ENCODE results near the gene ATP5F1E. TPM values are rescaled to one million over a fixed set of nuclear protein-coding genes. Genes with fewer than 3 reads are reported as not detected.

ATP5F1E gene
- total and polyA plus RNA-seq, 9 of the 15 experiments (the other 6 are each of a cell fraction or from before 2014, with no cell fraction given), result 60.3 to 162 (median 113) TPM

DNA sequence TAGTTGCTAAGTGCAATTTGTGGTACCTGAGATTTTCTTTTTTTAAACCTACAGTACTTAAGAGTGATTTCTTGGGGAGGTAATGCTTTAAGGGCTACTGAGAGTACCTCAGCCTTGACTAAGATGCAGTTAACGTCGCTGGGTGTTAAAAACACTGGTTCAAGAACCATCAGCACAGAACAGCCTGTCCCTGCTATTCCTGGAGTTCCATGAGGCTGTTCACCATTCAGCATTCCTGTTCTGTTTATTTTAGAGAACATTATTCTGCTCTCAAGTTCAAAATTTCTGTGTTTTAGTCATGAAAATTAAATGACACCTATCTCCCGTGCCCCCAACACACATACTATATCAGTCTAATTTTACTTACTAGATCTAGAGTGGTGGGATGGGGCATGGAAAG, 12.2 kb upstream of the ATP5F1E start (continued):
- TF ChIP-seq, protein P1, sequence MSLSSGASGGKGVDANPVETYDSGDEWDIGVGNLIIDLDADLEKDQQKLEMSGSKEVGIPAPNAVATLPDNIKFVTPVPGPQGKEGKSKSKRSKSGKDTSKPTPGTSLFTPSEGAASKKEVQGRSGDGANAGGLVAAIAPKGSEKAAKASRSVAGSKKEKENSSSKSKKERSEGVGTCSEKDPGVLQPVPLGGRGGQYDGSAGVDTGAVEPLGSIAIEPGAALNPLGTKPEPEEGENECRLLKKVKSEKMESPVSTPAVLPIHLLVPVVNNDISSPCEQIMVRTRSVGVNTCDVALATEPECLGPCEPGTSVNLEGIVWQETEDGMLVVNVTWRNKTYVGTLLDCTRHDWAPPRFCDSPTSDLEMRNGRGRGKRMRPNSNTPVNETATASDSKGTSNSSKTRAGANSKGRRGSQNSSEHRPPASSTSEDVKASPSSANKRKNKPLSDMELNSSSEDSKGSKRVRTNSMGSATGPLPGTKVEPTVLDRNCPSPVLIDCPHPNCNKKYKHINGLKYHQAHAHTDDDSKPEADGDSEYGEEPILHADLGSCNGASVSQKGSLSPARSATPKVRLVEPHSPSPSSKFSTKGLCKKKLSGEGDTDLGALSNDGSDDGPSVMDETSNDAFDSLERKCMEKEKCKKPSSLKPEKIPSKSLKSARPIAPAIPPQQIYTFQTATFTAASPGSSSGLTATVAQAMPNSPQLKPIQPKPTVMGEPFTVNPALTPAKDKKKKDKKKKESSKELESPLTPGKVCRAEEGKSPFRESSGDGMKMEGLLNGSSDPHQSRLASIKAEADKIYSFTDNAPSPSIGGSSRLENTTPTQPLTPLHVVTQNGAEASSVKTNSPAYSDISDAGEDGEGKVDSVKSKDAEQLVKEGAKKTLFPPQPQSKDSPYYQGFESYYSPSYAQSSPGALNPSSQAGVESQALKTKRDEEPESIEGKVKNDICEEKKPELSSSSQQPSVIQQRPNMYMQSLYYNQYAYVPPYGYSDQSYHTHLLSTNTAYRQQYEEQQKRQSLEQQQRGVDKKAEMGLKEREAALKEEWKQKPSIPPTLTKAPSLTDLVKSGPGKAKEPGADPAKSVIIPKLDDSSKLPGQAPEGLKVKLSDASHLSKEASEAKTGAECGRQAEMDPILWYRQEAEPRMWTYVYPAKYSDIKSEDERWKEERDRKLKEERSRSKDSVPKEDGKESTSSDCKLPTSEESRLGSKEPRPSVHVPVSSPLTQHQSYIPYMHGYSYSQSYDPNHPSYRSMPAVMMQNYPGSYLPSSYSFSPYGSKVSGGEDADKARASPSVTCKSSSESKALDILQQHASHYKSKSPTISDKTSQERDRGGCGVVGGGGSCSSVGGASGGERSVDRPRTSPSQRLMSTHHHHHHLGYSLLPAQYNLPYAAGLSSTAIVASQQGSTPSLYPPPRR (CRISPR knock-in tag; IDR thresholded peaks at IDR 0.05; ENCODE audit: borderline replicate concordance), result no peak
- TF ChIP-seq, protein P2, sequence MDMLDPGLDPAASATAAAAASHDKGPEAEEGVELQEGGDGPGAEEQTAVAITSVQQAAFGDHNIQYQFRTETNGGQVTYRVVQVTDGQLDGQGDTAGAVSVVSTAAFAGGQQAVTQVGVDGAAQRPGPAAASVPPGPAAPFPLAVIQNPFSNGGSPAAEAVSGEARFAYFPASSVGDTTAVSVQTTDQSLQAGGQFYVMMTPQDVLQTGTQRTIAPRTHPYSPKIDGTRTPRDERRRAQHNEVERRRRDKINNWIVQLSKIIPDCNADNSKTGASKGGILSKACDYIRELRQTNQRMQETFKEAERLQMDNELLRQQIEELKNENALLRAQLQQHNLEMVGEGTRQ (CRISPR knock-in tag; IDR thresholded peaks at IDR 0.05), result no peak
- no peak for TF ChIP-seq SRSF1 (IDR thresholded peaks at IDR 0.05; ENCODE audit: low read depth, low read length)
- TF ChIP-seq, protein P3, sequence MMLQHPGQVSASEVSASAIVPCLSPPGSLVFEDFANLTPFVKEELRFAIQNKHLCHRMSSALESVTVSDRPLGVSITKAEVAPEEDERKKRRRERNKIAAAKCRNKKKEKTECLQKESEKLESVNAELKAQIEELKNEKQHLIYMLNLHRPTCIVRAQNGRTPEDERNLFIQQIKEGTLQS (IDR thresholded peaks at IDR 0.05), result no peak
- TF ChIP-seq, protein P3 (CRISPR knock-in tag; conservative IDR thresholded peaks at IDR 0.05), result no peak
- TF ChIP-seq MTA1 (IDR thresholded peaks at IDR 0.05; ENCODE audit: borderline replicate concordance), result no peak
- TF ChIP-seq, protein P4, sequence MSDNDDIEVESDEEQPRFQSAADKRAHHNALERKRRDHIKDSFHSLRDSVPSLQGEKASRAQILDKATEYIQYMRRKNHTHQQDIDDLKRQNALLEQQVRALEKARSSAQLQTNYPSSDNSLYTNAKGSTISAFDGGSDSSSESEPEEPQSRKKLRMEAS (CRISPR knock-in tag; IDR thresholded peaks at IDR 0.05), result no peak
